GM21515 (cell line): Measurements from ENCODE around the gene NFIB.

Source experiments
- ATAC-seq: cut with Tn5 transposase; IDR thresholded peaks from one replicate; pipeline ENCODE4 v1.9.1; 2021; ENCODE audit not compliant: unreplicated experiment

The NFIB gene

GRCh38 chr9:14119694-14120514 lies 194.0 kb downstream of the NFIB start:
- ATAC-seq = no peak

GRCh38 chr9:14112226-14112625 lies 201.7 kb downstream of the NFIB start:
- ATAC-seq = no peak

- ATAC-seq = no peak
These were observed 202.2 kb downstream of the NFIB start for GRCh38 chr9:14111696-14112095.

- no peak for ATAC-seq
These were observed 206.0 kb downstream of the NFIB start for GRCh38 chr9:14107977-14108376.

GRCh38 chr9:14107495-14107894 lies 206.4 kb downstream of the NFIB start:
- ATAC-seq = no peak

GRCh38 chr9:14106699-14107098 lies 207.2 kb downstream of the NFIB start:
- no peak for ATAC-seq

- ATAC-seq = no peak
These were observed 209.4 kb downstream of the NFIB start for GRCh38 chr9:14104496-14104895.

GRCh38 chr9:14103115-14103514 lies 210.8 kb downstream of the NFIB start:
- ATAC-seq = no peak

- ATAC-seq = no peak
These were observed 214.2 kb downstream of the NFIB start for GRCh38 chr9:14099737-14100136.

- no peak for ATAC-seq
These were observed 215.3 kb downstream of the NFIB start for GRCh38 chr9:14098486-14099180.

- ATAC-seq = no peak
These were observed 216.1 kb downstream of the NFIB start for GRCh38 chr9:14097666-14098415.

GRCh38 chr9:14097215-14097614 lies 216.7 kb downstream of the NFIB start:
- no peak for ATAC-seq

- ATAC-seq = no peak
These were observed 217.6 kb downstream of the NFIB start for GRCh38 chr9:14096258-14096922.

- ATAC-seq = no peak
These were observed 218.7 kb downstream of the NFIB start for GRCh38 chr9:14095277-14095676.

GRCh38 chr9:14094491-14094890 lies 219.4 kb downstream of the NFIB start:
- no peak for ATAC-seq

- ATAC-seq = no peak
These were observed 221.6 kb downstream of the NFIB start for GRCh38 chr9:14092344-14092743.

- no peak for ATAC-seq
These were observed 224.7 kb downstream of the NFIB start for GRCh38 chr9:14089051-14089803.

GRCh38 chr9:14087576-14087975 lies 226.4 kb downstream of the NFIB start:
- no peak for ATAC-seq

- ATAC-seq = no peak
These were observed 227.4 kb downstream of the NFIB start for GRCh38 chr9:14086495-14086894.

GRCh38 chr9:14085810-14086209 lies 228.1 kb downstream of the NFIB start:
- ATAC-seq = no peak
